Pons (tissue), 1 donor: ENCODE measurements around the gene MAP2K5.
A peak's percentile ranks its signal among the peaks of the same experiment; 100 is the strongest.

Source experiments
- DNase-seq: peaks from one replicate; pipeline ENCODE4 v3.0.0-alpha.2; 2016; ENCODE audit warnings: low spot score

The MAP2K5 gene

GRCh38 chr15:67521783-67522568 lies 20.5 kb upstream of the MAP2K5 start:
- DNase-seq, result peak; percentile 45

GRCh38 chr15:67523330-67523729 lies 19.2 kb upstream of the MAP2K5 start:
- no peak for DNase-seq

GRCh38 chr15:67524235-67524634 lies 18.3 kb upstream of the MAP2K5 start:
- DNase-seq, result no peak

GRCh38 chr15:67528513-67528912 lies 14.0 kb upstream of the MAP2K5 start:
- DNase-seq, result no peak

- no peak for DNase-seq
Measured at GRCh38 chr15:67531379-67531914, 11.1 kb upstream of the MAP2K5 start.

GRCh38 chr15:67533873-67534272 lies 8.6 kb upstream of the MAP2K5 start:
- DNase-seq, result no peak

- no peak for DNase-seq
Measured at GRCh38 chr15:67534360-67534759, 8.1 kb upstream of the MAP2K5 start.

GRCh38 chr15:67537771-67538170 lies 4.7 kb upstream of the MAP2K5 start:
- DNase-seq, result no peak

- no peak for DNase-seq
Measured at GRCh38 chr15:67543348-67543718, 830 bp downstream of the MAP2K5 start.

- DNase-seq, result no peak
Measured at GRCh38 chr15:67544475-67544874, 2.0 kb downstream of the MAP2K5 start.

- no peak for DNase-seq
Measured at GRCh38 chr15:67545864-67546263, 3.4 kb downstream of the MAP2K5 start.

GRCh38 chr15:67547064-67547463 lies 4.6 kb downstream of the MAP2K5 start:
- no peak for DNase-seq

GRCh38 chr15:67547836-67548235 lies 5.3 kb downstream of the MAP2K5 start:
- no peak for DNase-seq

GRCh38 chr15:67548236-67548852 lies 5.8 kb downstream of the MAP2K5 start:
- DNase-seq, result peak; percentile 42

- DNase-seq, result peak; percentile 66
Measured at GRCh38 chr15:67548862-67549651, 6.6 kb downstream of the MAP2K5 start.

- no peak for DNase-seq
Measured at GRCh38 chr15:67549736-67550135, 7.2 kb downstream of the MAP2K5 start.

GRCh38 chr15:67550522-67550921 lies 8.0 kb downstream of the MAP2K5 start:
- DNase-seq, result no peak

GRCh38 chr15:67551207-67551743 lies 8.8 kb downstream of the MAP2K5 start:
- no peak for DNase-seq

GRCh38 chr15:67554580-67554979 lies 12.1 kb downstream of the MAP2K5 start:
- DNase-seq, result no peak

- no peak for DNase-seq
Measured at GRCh38 chr15:67556976-67557570, 14.6 kb downstream of the MAP2K5 start.

GRCh38 chr15:67558502-67558901 lies 16.0 kb downstream of the MAP2K5 start:
- DNase-seq, result no peak

- DNase-seq, result no peak
Measured at GRCh38 chr15:67559158-67559557, 16.7 kb downstream of the MAP2K5 start.
